GM12878 (cell line): Measurements from ENCODE around the gene DOLPP1. TPM values are rescaled to one million over a fixed set of nuclear protein-coding genes. Genes with fewer than 3 reads are reported as not detected.

Source experiments
- ATAC-seq: fragments of 200-7000 bp; cut with Tn5 transposase; 3 replicates; pipeline ENCODE4 v1.9.1; 2020; ENCODE audit warnings: mild to moderate bottlenecking, moderate library complexity
- BruUV-seq: library from RNA; stranded (reverse); fragments of 400-500 nt; replicated peaks from 2 replicates; lab custom pipeline; 2021; lab: Mats Ljungman, UMichigan
- CTCF ChIA-PET: fragments of 300-600 bp; sonication (Branson Sonifier 250); formaldehyde crosslinking; extraction: SDS; loops from one replicate; lab custom pipeline; 2021; ENCODE audit warnings: inconsistent platforms; lab: Yijun Ruan, JAX
- POLR2A ChIA-PET: fragments of 350-600 bp; formaldehyde crosslinking; extraction: SDS; loops from one replicate; lab custom pipeline; 2021; ENCODE audit warnings: inconsistent platforms; lab: Charles Lee
- RAD21 ChIA-PET: fragments of 300-600 bp; sonication (Branson Sonifier 250); formaldehyde crosslinking; loops from one replicate; lab custom pipeline; 2023; ENCODE audit warnings: antibody characterized with exemption; ENCODE audit not compliant: unreplicated experiment; lab: Charles Lee
- SMC1A ChIA-PET: fragments of 300-600 bp; sonication (Branson Sonifier 250); formaldehyde crosslinking; loops from one replicate; lab custom pipeline; 2023; ENCODE audit not compliant: unreplicated experiment, uncharacterized antibody; lab: Charles Lee
- DNase-seq: peaks from one replicate; pipeline ENCODE4 v3.0.0-alpha.2; 2011; ENCODE audit warnings: low read depth, low spot score
- FAIRE-seq: peaks from 3 replicates; lab custom pipeline; 2011; peaks lifted over from hg19 to GRCh38; lab: Jason Lieb, UNC
- H2AFZ ChIP-seq: 2 replicates; pipeline ENCODE4 v1.6.0; 2011; ENCODE audit warnings: low read depth, low read length, control low read depth; ENCODE audit not compliant: control insufficient read depth
- H3K27ac ChIP-seq: 2 replicates; pipeline ENCODE4 v1.5.1; 2011; ENCODE audit warnings: control low read depth; ENCODE audit not compliant: control insufficient read depth, insufficient read depth
- H3K27me3 ChIP-seq, 2 experiments: replicated peaks in 1 of 2; 2 replicates each; pipeline versions ENCODE4 v1.6.0 to v1.6.1; 2011; ENCODE audit warnings: low read length in 1 of 2; ENCODE audit not compliant: control insufficient read depth in 2 of 2, insufficient read depth in 2 of 2
- H3K36me3 ChIP-seq, 2 experiments: 2 replicates each; pipeline ENCODE4 v1.5.1; 2011; ENCODE audit warnings: low read length in 1 of 2; ENCODE audit not compliant: control insufficient read depth in 2 of 2, insufficient read depth in 2 of 2
- H3K4me1 ChIP-seq: 2 replicates; pipeline ENCODE4 v1.6.1; 2011; ENCODE audit warnings: mild to moderate bottlenecking, low read length, moderate library complexity, mixed read lengths; ENCODE audit not compliant: control insufficient read depth, insufficient read depth
- H3K4me2 ChIP-seq: 2 replicates; pipeline ENCODE4 v1.6.0; 2011; ENCODE audit warnings: control low read depth; ENCODE audit not compliant: control insufficient read depth, insufficient read depth
- H3K4me3 ChIP-seq: fragments of 200-600 bp; sonication (generic); 2 replicates; pipeline ENCODE4 v1.5.1; 2016
- H3K79me2 ChIP-seq: 2 replicates; pipeline ENCODE4 v1.6.0; 2011; ENCODE audit warnings: low read length; ENCODE audit not compliant: control insufficient read depth, insufficient read depth
- H3K9ac ChIP-seq: 2 replicates; pipeline ENCODE4 v1.8.0; 2011; ENCODE audit warnings: low read length, control low read depth, mixed read lengths; ENCODE audit not compliant: control insufficient read depth, insufficient read depth
- H3K9me3 ChIP-seq: replicated peaks from 3 replicates; pipeline ENCODE4 v1.5.1; 2011; ENCODE audit warnings: mild to moderate bottlenecking, low read length; ENCODE audit not compliant: control insufficient read depth, insufficient read depth
- H4K20me1 ChIP-seq: 2 replicates; pipeline ENCODE4 v1.6.0; 2011; ENCODE audit not compliant: control insufficient read depth, insufficient read depth
- CHD1 ChIP-seq: IDR thresholded peaks from 2 replicates; pipeline ENCODE4 v1.6.1; 2012; ENCODE audit warnings: low read depth, low read length, improper control_type of control experiment
- IKZF2 ChIP-seq, 2 experiments: fragments of 450-650 bp; IDR thresholded peaks; 2 replicates each; pipeline ENCODE4 v1.6.1; 2017; ENCODE audit warnings: mild to moderate bottlenecking in 2 of 2, moderate library complexity in 2 of 2
- MYC ChIP-seq: IDR thresholded peaks from 2 replicates; pipeline ENCODE4 v1.6.1; 2011; ENCODE audit warnings: mild to moderate bottlenecking, low read length, moderate library complexity, inconsistent platforms; ENCODE audit not compliant: insufficient read depth, insufficient replicate concordance, insufficient read length, severe bottlenecking
- POLR2AphosphoS2 ChIP-seq: IDR thresholded peaks from 2 replicates; pipeline ENCODE4 v1.6.1; 2011; ENCODE audit warnings: low read depth, mild to moderate bottlenecking, low read length, improper control_type of control experiment, moderate library complexity
- RBBP5 ChIP-seq: fragments of 200-600 bp; sonication (generic); conservative IDR thresholded peaks from 2 replicates; pipeline ENCODE4 v1.6.1; 2016
- SIN3A ChIP-seq: IDR thresholded peaks from 2 replicates; pipeline ENCODE4 v1.6.1; 2012; ENCODE audit warnings: low read depth, low read length, improper control_type of control experiment
- SKIL ChIP-seq: fragments of 450-650 bp; IDR thresholded peaks from 2 replicates; pipeline ENCODE4 v1.6.1; 2017; ENCODE audit warnings: mild to moderate bottlenecking, low read depth, inconsistent platforms; ENCODE audit not compliant: poor library complexity, severe bottlenecking
- STAT3 ChIP-seq: IDR thresholded peaks from 2 replicates; pipeline ENCODE4 v1.6.1; 2011; ENCODE audit warnings: low read depth, low read length, improper control_type of control experiment
- TBL1XR1 ChIP-seq: IDR thresholded peaks from 2 replicates; pipeline ENCODE4 v1.6.1; 2012; ENCODE audit warnings: low read depth, low read length, improper control_type of control experiment
- USF2 ChIP-seq: IDR thresholded peaks from 2 replicates; pipeline ENCODE4 v1.6.1; 2011; ENCODE audit warnings: low read depth, low read length, improper control_type of control experiment, borderline replicate concordance
- YBX1 ChIP-seq: fragments of 450-650 bp; IDR thresholded peaks from 2 replicates; pipeline ENCODE4 v1.6.1; 2016; ENCODE audit warnings: antibody characterized with exemption
- ZNF207 ChIP-seq: fragments of 450-650 bp; IDR thresholded peaks from 2 replicates; pipeline ENCODE4 v1.6.1; 2014; ENCODE audit warnings: antibody characterized with exemption, mild to moderate bottlenecking, borderline replicate concordance
- ZNF622 ChIP-seq: fragments of 450-650 bp; IDR thresholded peaks from 2 replicates; pipeline ENCODE4 v1.6.1; 2017; ENCODE audit warnings: mild to moderate bottlenecking, inconsistent platforms
- WGBS: methylation state at CpG from one replicate; pipeline ENCODE4 v1.1.6; 2016; ENCODE audit warnings: low lambda C conversion rate; ENCODE audit not compliant: insufficient replicate concordance, insufficient coverage; ENCODE audit errors: missing lambda C conversion rate; 5-methylcytosine and 5-hydroxymethylcytosine counted together
- in situ Hi-C: fragments of 300-500 bp; cut with MboI; formaldehyde crosslinking; loops from 9 replicates; pipeline ENCODE4 v1.14.3; 2018; ENCODE audit warnings: mixed read lengths
- intact Hi-C: fragments of 100-400 bp; cut with micrococcal nuclease; formaldehyde crosslinking; loops from one replicate; pipeline ENCODE4 v1.14.2; 2022; ENCODE audit not compliant: unreplicated experiment
- polyA plus RNA-seq, 11 experiments: library from polyadenylated mRNA; depleted of rRNA in 4 of 11; unstranded in 6 of 11; stranded (reverse) in 5 of 11; fragments of >200 nt; fragmentation: Nextera tagmentation in 4 of 11; fragmentation: Illumina TruSeq in 1 of 11; extraction: Ambion mirVana in 4 of 11; extraction: Trizol in 1 of 11; gene quantifications; 1 replicate in 1 of 11; 2 replicates in 10 of 11; pipeline versions ENCODE4 v1.2.1 to v1.2.3, GENCODE V29; 2011 to 2016; ENCODE audit warnings: inconsistent platforms in 2 of 11, missing spikeins in 2 of 11, low read depth in 1 of 11
- total RNA-seq, 4 experiments: library from RNA; depleted of rRNA in 3 of 4; stranded (reverse); fragments of >200 nt in 3 of 4; fragmentation: Illumina TruSeq in 1 of 4; extraction: Trizol in 1 of 4; gene quantifications; 2 replicates each; pipeline versions ENCODE4 v1.2.1 to v1.2.3, GENCODE V29; 2013 to 2021
- TF ChIP-seq, protein P1 (sequence below): IDR thresholded peaks from 2 replicates; pipeline ENCODE4 v1.6.1; 2011; ENCODE audit warnings: low read depth, mild to moderate bottlenecking, low read length, moderate library complexity, borderline replicate concordance; ENCODE audit errors: extremely low read depth

Gene DOLPP1
- total and polyA plus RNA-seq, 10 of the 15 experiments (the other 5 are each of a cell fraction or from before 2014, with no cell fraction given) = 0.76 to 19.9 (median 13.4) TPM

DNA sequence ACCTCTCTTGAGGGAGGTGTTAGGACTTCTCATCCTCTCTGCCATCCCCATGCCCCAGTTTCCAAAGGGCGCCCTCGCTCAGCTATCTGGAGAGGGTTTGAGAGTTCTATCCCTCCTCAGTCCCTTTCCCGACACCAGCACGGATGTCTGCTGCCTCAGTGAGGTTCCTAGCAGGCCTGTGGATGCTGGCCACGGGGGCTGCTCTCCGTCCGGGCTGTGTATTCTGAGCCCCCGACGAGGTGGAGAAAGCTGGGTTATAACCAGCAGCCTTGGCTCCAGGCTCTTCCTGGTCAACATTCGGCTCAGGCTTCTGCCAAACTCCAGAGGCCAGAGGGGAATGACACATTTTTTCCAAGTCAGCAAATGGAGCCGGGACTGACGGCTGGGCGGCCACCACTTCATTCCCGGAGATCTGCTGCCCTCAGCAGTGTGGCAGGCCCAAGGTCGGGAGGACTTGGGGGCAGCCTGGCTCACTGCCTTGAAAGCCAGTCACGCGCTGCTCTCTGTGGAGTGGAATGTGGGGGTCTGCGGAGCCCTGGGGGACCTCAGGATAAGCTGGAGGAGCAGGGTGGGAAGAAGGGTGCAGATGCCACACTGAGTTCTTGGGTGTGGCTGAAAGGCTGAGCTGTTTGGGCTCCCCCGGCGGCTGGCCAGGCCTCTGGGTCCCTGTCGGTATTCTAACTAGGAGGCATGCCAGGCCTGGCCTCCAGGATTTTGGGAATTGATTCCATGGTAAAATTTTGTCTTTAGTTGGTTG lies 57.7 kb downstream of the DOLPP1 start:
- in situ Hi-C loops = no loop called here
- ATAC-seq = no peak

More for the DNA sequence above, 57.7 kb downstream of the DOLPP1 start:
- ChIA-PET SMC1A (interaction anchor here (0.8 to 8.1 kb wide), 14 partner anchors 8 to 485 kb away, joined by 3 to 116 read pairs (median 7); partner anchors contain the start of genes C9orf50, IER5L and NTMT1), RAD21 (interaction anchor here (0.6 to 7.8 kb wide), 13 partner anchors 10 to 588 kb away, joined by 3 to 197 read pairs (median 10); partner anchors contain the start of genes IER5L and NTMT1), CTCF (interaction anchor here (0.6 to 11.0 kb wide), 25 partner anchors 9 to 1579 kb away, joined by 3 to 273 read pairs (median 8); partner anchors contain the start of genes C9orf50 and NTMT1), POLR2A (interaction anchor here (0.8 to 2.6 kb wide), 5 partner anchors 26 to 486 kb away, joined by 3 to 21 read pairs (median 4); partner anchors contain the start of gene NTMT1)
- Histone ChIP-seq H3K4me3 (no peak overlapping the region), H3K9ac (no peak overlapping the region), H3K4me2 (no peak overlapping the region), H3K36me3 (peaks cover 3 to 26% of the 10 kb centered on the region in 2 experiments; a peak in 3 of 4 replicates), H3K27me3 (no peaks in the 10 kb centered on the region), H3K9me3 (no peaks in the 10 kb centered on the region), H3K4me1 (peaks cover 41% of the 10 kb centered on the region), H3K27ac (no peak overlapping the region), H2AFZ (no peak overlapping the region), H3K79me2 (peaks cover 7% of the 10 kb centered on the region), H4K20me1 (no peaks in the 10 kb centered on the region)
- TF ChIP-seq ZNF622 (no peak), CHD1 (no peak), YBX1 (no peak), ZNF207 (no peak), IKZF2 (IDR thresholded peaks at IDR 0.05) (no peak; a peak in 1 of 4 replicates), USF2 (no peak), POLR2AphosphoS2 (no peak), SKIL (no peak), TBL1XR1 (no peak), RBBP5 (no peak), STAT3 (no peak), SIN3A (no peak), MYC (no peak)
- TF ChIP-seq, protein P1, sequence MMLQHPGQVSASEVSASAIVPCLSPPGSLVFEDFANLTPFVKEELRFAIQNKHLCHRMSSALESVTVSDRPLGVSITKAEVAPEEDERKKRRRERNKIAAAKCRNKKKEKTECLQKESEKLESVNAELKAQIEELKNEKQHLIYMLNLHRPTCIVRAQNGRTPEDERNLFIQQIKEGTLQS = no peak
- DNase-seq = no peak
- BruUV-seq = no TSS peak
- intact Hi-C loops = loop anchor here (1.0 to 5.0 kb wide), 3 partner anchors 472 to 644 kb away; no protein-coding TSS in a partner anchor
- WGBS = 71% methylated on average over 21 of the region's 21 CpGs
- no peak for FAIRE-seq
